Adrenal gland (tissue), 12 donors: ENCODE data around the gene PPP1R9A. TPM values are rescaled to one million over a fixed set of nuclear protein-coding genes. Genes with fewer than 3 reads are reported as not detected.
A peak's percentile ranks its signal among the peaks of the same experiment; 100 is the strongest.

Source experiments
- DNase-seq, 7 donors: peaks; one replicate each; pipeline ENCODE4 v3.0.0-alpha.2; 2019 to 2020
- H3K27ac ChIP-seq, 5 donors: fragments of 200-600 bp; sonication (generic) in 4 of 5; 1 replicate in 3 of 5; 2 replicates in 2 of 5; pipeline versions ENCODE4 v1.5.1 to v1.8.0; 2016 to 2020; ENCODE audit warnings: mild to moderate bottlenecking in 1 of 5
- H3K27me3 ChIP-seq: fragments of 200-600 bp; 2 replicates; pipeline ENCODE4 v1.8.0; 2021
- H3K36me3 ChIP-seq, 2 donors: fragments of 200-600 bp; replicated peaks in 1 of 2; 1 replicate in 1 of 2; 2 replicates in 1 of 2; pipeline versions ENCODE4 v1.5.1 to v1.8.0; 2018 to 2022
- H3K4me1 ChIP-seq, 2 donors: fragments of 200-600 bp; replicated peaks in 1 of 2; 1 replicate in 1 of 2; 2 replicates in 1 of 2; pipeline versions ENCODE4 v1.5.1 to v1.8.0; 2018 to 2021
- H3K4me3 ChIP-seq, 4 donors: fragments of 200-600 bp; sonication (generic) in 3 of 4; one replicate each; pipeline ENCODE4 v1.5.1; 2016 to 2018
- H3K9me3 ChIP-seq, 3 donors: fragments of 200-600 bp; sonication (generic) in 1 of 3; replicated peaks in 1 of 3; 1 replicate in 2 of 3; 2 replicates in 1 of 3; pipeline versions ENCODE4 v1.5.1 to v1.8.0; 2016 to 2021
- POLR2A ChIP-seq, 2 donors: fragments of 450-650 bp; IDR thresholded peaks; one replicate each; pipeline ENCODE4 v1.6.1; 2017; ENCODE audit warnings: antibody characterized with exemption in 2 of 2, mild to moderate bottlenecking in 2 of 2, moderate library complexity in 1 of 2
- WGBS, 4 donors: extraction: QIAGEN DNeasy Blood & Tissue Kit in 2 of 4; methylation state at CpG; one replicate each; pipeline versions ENCODE4 v1.1.5 to v1.1.7; 2013 to 2017; 5-methylcytosine and 5-hydroxymethylcytosine counted together
- intact Hi-C, 2 donors: fragments of 100-400 bp; cut with DNase I; formaldehyde crosslinking; loops; one replicate each; pipeline versions ENCODE4 v1.14.1 to v1.15.0; 2022 to 2023
- polyA plus RNA-seq, 3 donors: library from polyadenylated mRNA; stranded (reverse); fragments of 200-250 nt in 2 of 3; fragments of 350-450 nt in 1 of 3; fragmentation: Illumina TruSeq in 1 of 3; extraction: RNeasy Lipid Tissue Mini Kit (QIAGEN cat#74804) in 1 of 3; gene quantifications; one replicate each; pipeline ENCODE4 v1.2.3, GENCODE V29; 2013 to 2014
- total RNA-seq, 9 donors: library from RNA; depleted of rRNA in 4 of 9; stranded (reverse); fragments of >200 nt in 4 of 9; fragments of 120-200 nt in 1 of 9; fragmentation: NEBNext Ultra II Directional in 1 of 9; extraction: Animal tissue kit (Norgen Biotek cat#: 25700) in 1 of 9; gene quantifications; one replicate each; pipeline versions ENCODE4 v1.1.0 to v1.2.4, GENCODE V29; 2013 to 2023
- TF ChIP-seq, protein P1 (sequence below), 6 experiments: fragments of 450-650 bp in 4 of 6; fragments of 200-600 bp in 2 of 6; sonication (generic) in 1 of 6; IDR thresholded peaks; 1 replicate in 5 of 6; 2 replicates in 1 of 6; pipeline versions ENCODE4 v1.5.1 to v1.8.0; 2016 to 2021; ENCODE audit warnings: antibody characterized with exemption in 6 of 6, mild to moderate bottlenecking in 2 of 6, moderate library complexity in 1 of 6
- donor health status: healthy with polysubstance abuse.
- donor health status: Bipolar disorder and iron deficiency.
- donor health status: DM: yes; HTN: yes; CAD: no.
- donor health status: DM: no; HTN: no; CAD: no.
- donor health status: DM: no; HTN: no; CAD: no.
- donor health status: DM: yes; HTN: yes; CAD: no.

Gene PPP1R9A
- total and polyA plus RNA-seq, 12 donors = 7.2 to 86.0 (median 40.6) TPM

DNA sequence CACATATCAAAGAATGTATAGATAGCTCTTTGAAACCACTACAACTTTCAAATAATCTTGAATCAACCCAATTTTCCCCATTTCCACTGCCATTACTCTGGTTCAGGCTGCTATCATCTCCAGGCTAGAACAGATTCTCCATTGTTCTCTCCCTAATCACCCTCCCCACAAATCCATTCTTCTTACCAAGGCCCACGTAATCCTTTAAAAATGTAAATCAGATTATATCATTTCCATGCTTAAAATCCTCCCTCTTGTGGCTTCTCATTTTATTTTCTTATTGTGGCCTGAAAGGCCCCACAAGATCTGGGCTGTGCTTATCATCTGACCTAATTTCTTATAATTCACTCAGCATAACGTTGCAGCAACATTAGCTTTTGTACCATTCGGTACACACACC is 420.0 kb downstream of the PPP1R9A start:
- Histone ChIP-seq H3K9me3 (no peaks in the 10 kb centered on the region), H3K27me3 (no peaks in the 10 kb centered on the region), H3K4me3 (no peak overlapping the region), H3K4me1 (peaks cover 4 to 5% of the 10 kb centered on the region in 2 donors), H3K27ac (no peak overlapping the region), H3K36me3 (no peaks in the 10 kb centered on the region)
- intact Hi-C loops = no loop called here
- DNase-seq = no peak
- no peak for TF ChIP-seq POLR2A (IDR thresholded peaks at IDR 0.05)
- TF ChIP-seq, protein P1, sequence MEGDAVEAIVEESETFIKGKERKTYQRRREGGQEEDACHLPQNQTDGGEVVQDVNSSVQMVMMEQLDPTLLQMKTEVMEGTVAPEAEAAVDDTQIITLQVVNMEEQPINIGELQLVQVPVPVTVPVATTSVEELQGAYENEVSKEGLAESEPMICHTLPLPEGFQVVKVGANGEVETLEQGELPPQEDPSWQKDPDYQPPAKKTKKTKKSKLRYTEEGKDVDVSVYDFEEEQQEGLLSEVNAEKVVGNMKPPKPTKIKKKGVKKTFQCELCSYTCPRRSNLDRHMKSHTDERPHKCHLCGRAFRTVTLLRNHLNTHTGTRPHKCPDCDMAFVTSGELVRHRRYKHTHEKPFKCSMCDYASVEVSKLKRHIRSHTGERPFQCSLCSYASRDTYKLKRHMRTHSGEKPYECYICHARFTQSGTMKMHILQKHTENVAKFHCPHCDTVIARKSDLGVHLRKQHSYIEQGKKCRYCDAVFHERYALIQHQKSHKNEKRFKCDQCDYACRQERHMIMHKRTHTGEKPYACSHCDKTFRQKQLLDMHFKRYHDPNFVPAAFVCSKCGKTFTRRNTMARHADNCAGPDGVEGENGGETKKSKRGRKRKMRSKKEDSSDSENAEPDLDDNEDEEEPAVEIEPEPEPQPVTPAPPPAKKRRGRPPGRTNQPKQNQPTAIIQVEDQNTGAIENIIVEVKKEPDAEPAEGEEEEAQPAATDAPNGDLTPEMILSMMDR (IDR thresholded peaks at IDR 0.05) = no peak
- WGBS, 4 donors = 53 to 64% (median 57%) methylated on average over 3 of the region's 3 CpGs

DNA sequence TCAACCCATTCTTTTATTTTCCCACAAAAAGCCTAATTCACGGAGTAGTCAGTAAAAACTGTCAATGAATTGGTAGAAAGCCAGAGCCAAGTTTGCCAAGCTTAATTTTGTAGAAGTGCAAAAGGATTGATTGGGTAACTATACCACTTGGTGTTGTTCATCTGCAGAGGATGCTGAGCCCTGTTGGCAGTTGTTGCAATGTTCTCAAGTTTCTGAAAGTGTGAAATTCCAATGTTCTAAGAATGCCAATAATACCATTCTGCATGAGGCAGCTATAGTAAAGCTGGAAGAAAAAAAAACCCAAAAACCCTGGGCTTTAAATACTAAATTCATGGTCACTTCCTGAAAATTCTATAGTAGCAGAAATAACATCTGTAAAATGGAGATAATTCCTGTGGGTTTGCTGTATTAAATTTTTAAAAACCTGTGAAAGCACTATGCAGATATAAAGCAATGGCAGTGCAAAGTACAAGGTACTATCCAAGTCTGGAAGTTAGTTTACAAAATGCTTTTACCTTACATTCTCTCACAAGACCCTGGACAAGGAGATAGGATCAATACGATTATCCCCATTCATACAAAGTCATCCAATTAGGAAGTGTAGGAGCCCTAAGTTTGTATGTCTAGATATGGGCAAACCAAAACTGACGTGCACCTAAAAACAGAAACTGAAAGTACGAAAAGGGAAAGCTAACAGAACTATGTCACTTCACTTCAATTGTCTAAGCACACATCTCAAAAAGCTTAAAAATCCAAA is 423.0 kb downstream of the PPP1R9A start:
- 17 to 22% (median 18%) methylated on average over 4 of the region's 4 CpGs for WGBS, 4 donors
- Histone ChIP-seq H3K27me3 (no peaks in the 10 kb centered on the region), H3K4me1 (peaks cover 5 to 12% of the 10 kb centered on the region in 2 donors), H3K27ac (peak overlapping the region in 3 of 5 donors; percentile 19 to 67 (median 52)), H3K9me3 (no peaks in the 10 kb centered on the region), H3K36me3 (no peaks in the 10 kb centered on the region), H3K4me3 (peak overlapping the region in 2 of 4 donors; percentile 24 to 54)
- no peak for DNase-seq
- TF ChIP-seq, protein P1 (IDR thresholded peaks at IDR 0.05) = no peak
- no peak for TF ChIP-seq POLR2A (IDR thresholded peaks at IDR 0.05)
- intact Hi-C loops = no loop called here

GRCh38 chr7:95330961-95331337 is 423.6 kb downstream of the PPP1R9A start:
- WGBS, 4 donors = 90 to 98% (median 91%) methylated on average over 1 of the region's 1 CpG
- Histone ChIP-seq H3K27me3 (no peaks in the 10 kb centered on the region), H3K4me3 (peak overlapping the region in 2 of 4 donors; percentile 24 to 54), H3K9me3 (no peaks in the 10 kb centered on the region), H3K36me3 (no peaks in the 10 kb centered on the region), H3K27ac (peak overlapping the region in 2 of 5 donors; percentile 19 to 52), H3K4me1 (peaks cover 5 to 13% of the 10 kb centered on the region in 2 donors)
- intact Hi-C loops = no loop called here
- TF ChIP-seq, protein P1 (IDR thresholded peaks at IDR 0.05) = no peak
- no peak for TF ChIP-seq POLR2A (IDR thresholded peaks at IDR 0.05)
- no peak for DNase-seq

DNA sequence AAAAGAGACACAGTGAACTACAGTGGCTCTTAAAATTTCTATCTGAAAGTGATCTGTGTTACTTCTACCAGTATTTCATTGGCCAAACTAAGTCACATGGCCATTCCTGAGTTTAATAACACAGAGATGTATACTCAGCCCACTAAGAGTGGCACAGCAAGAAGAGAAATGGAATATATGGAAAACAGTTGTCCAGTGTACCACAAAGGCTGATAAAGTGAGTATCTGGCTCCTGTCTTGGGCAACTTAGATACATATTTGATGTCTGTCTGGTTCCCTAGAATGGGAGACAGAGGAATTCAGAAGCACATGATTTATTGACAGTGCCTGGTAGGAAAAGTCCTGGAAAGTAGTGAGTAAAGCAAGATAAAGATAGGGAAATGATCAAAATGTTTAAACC is 427.1 kb downstream of the PPP1R9A start:
- no peaks in the 10 kb centered on the region for H3K27me3 ChIP-seq
- no peak for DNase-seq
- intact Hi-C loops = no loop called here
- H3K9me3 ChIP-seq = no peaks in the 10 kb centered on the region
- peaks cover 5 to 13% of the 10 kb centered on the region in 2 donors for H3K4me1 ChIP-seq
- TF ChIP-seq, protein P1 (IDR thresholded peaks at IDR 0.05) = no peak
- no peak for TF ChIP-seq POLR2A (IDR thresholded peaks at IDR 0.05)
- H3K4me3 ChIP-seq = no peak overlapping the region
- no peaks in the 10 kb centered on the region for H3K36me3 ChIP-seq
- peak overlapping the region in 2 of 5 donors; percentile 10 to 28 for H3K27ac ChIP-seq
